Stimulated activated naive CD4-positive, alpha-beta T cell (primary cell): ENCODE data around the gene TRIB2.
A peak's percentile ranks its signal among the peaks of the same experiment; 100 is the strongest.

Source experiments
- DNase-seq, 6 experiments: peaks; one replicate each; lab custom pipeline; 2025; lab: John Stamatoyannopoulos, UW

TRIB2 gene

GRCh38 chr2:12700989-12701388 is 15.7 kb upstream of the TRIB2 start:
- no peak for DNase-seq

- no peak for DNase-seq
Observed at GRCh38 chr2:12701786-12702167, 15.0 kb upstream of the TRIB2 start.

DNA sequence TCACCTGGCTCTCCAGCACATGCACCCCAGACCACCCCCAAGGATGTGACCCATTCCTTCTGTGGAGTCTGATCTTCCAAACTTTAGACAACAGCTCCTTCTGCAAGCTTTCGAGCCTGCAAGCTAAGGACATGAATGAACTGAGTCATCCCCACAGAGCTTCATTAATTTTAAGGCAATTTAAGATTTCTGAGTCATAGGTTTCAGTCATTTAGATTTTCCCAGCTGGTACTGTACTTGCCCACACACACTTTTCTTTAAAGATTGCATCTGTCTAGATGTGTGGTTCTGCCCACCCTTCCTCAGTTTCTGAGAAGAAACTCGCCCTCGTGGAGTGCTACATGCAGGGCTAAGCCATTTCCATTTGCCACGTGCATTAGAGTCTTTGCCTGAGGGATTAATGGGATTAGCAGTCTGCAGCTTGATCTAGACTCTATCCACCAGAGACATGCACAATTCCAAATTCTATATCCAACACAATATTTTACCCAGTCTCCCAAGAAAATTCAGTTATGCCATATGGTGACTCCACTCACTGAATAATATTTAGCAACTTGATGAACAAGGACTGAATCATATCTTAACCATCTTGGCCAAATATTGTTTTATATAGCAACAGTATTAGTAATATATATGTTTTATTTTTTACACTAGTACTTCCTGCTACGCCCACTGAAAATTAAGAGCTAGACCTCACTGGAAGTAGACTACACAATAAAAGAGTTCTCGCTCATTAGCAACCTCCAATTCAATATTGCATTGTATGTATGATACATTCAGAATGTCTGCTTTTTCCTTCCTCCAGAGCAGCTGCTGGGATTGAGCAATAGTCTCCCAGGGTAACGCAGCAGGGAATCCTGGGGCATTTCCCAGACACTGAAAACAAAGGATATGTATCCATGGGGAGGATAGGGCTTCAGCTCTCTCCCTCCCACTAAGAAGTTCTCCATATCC is 14.3 kb upstream of the TRIB2 start:
- DNase-seq = no peak

DNA sequence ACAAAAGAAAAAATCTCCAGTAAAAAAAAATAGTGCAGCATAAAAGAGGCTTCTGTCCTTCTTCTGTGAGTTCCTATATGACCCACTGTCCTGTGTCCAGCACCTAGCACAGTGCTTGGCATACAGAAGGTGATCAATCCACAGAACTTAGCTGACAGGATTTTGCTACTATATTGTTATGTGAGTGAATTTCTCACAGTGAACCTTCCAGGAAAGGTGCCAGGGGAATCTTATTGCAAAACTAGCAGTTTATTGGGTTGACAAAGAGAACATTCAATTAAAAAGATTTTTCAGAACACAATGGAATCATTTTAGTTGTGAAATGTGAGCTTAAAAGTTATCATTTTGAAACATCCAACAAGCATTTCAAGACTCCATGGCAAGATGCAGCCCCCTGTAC is 12.4 kb upstream of the TRIB2 start:
- DNase-seq = no peak

DNA sequence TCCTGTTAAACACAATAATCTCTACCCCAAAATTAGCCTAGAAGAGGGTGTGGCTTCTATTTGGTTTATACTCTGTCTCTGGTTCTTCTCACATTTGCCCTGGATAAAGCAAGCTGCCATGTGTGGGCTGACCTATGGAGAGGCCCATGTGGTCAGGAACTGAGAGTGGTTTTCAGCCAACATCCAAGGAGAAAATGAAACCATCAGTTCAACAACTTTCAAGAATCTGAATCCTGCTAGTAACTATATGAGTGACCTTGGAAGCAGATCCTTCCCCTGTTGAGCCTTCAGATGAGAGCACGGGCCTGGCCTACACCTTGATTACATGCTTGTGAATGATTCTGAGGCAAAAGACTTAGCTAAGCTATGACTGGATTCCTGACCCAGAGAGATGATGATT is 11.5 kb upstream of the TRIB2 start:
- DNase-seq = no peak

DNA sequence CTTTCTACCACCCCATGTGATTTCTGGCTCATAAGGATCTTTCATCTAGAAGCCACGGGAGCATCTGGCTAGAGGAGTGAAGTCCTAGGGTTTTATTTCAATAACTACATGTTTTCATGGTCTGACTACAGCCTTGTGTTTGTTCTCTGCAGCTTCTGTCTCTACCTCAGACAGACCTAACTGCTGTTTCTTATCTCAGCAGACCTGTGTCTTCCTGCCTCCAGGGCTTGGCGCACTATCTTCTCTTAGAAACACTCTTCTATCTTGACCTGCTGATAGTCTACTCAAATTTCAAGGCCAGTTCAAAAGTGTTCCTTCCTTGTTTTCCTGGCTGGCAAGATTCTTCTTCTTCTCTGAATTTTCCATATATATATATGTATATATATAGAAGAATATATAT is 11.0 kb upstream of the TRIB2 start:
- DNase-seq = no peak

- no peak for DNase-seq
Observed at GRCh38 chr2:12708508-12709206, 8.1 kb upstream of the TRIB2 start.

GRCh38 chr2:12709207-12709522 is 7.6 kb upstream of the TRIB2 start:
- peak in 3 of 6 experiments; percentile 59 to 73 (median 63) for DNase-seq

DNA sequence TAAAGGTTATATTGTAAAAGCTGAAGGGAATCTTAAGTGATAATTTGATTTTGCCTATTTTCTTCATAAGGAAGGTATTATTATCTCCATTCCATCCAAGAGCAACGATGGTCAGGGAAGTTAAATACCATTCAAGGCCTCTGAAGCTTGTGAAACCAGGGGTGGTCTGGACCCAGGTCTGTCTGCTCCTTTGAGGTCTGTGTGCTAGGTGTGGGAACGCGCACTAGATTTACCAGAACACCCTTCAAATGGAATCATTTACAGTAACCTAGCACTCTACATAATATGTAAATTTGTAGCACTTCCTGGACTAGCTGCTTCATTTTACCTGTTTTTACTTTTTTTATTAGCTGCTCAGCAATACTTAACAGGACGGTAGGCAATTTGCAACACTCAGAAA is 6.4 kb upstream of the TRIB2 start:
- no peak for DNase-seq

GRCh38 chr2:12711339-12711738 is 5.4 kb upstream of the TRIB2 start:
- no peak for DNase-seq

DNA sequence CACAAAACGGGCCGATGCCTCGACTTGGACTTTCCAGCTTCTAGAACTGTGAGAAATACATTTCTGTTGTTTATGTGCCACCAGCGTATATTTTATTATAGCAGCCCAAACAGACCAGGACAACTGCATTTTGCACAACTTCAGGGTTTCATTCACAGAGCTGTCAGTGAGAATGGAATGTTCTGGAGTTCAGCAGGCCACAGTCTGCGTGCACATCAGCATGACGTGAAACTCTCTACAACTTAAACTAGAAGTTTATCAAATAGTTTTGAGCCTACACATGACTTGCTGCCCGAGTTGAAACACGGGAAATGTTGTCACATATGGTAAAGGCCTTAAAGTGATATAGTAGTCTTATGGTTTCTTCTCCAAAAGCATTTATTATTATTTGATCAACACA is 3.9 kb upstream of the TRIB2 start:
- no peak for DNase-seq

- no peak for DNase-seq
Observed at GRCh38 chr2:12714391-12715221, 2.1 kb upstream of the TRIB2 start.

GRCh38 chr2:12715258-12716031 is 1.3 kb upstream of the TRIB2 start:
- no peak for DNase-seq

- DNase-seq = peak; percentile 66 to 87 (median 74)
Observed at GRCh38 chr2:12716032-12716281, 779 bp upstream of the TRIB2 start.

- peak; percentile 60 to 81 (median 69) for DNase-seq
Observed at GRCh38 chr2:12717191-12718014, 667 bp downstream of the TRIB2 start.

DNA sequence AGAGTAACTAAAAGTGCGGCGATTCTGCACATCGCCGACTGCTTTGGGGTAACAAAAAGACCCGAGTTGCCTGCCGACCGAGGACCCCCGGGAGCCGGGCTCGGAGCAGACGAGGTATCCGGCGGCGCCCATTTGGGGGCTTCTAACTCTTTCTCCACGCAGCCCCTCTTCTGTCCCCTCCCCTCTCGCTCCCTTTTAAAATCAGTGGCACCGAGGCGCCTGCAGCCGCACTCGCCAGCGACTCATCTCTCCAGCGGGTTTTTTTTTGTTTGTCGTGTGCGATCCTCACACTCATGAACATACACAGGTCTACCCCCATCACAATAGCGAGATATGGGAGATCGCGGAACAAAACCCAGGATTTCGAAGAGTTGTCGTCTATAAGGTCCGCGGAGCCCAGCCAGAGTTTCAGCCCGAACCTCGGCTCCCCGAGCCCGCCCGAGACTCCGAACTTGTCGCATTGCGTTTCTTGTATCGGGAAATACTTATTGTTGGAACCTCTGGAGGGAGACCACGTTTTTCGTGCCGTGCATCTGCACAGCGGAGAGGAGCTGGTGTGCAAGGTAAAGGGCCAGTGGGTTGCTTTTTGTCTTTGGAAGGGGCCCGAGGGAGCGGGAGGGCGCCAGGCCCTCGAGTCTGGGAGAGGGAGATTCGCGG is 1.4 kb downstream of the TRIB2 start:
- DNase-seq = peak; percentile 8 to 68 (median 28)

DNA sequence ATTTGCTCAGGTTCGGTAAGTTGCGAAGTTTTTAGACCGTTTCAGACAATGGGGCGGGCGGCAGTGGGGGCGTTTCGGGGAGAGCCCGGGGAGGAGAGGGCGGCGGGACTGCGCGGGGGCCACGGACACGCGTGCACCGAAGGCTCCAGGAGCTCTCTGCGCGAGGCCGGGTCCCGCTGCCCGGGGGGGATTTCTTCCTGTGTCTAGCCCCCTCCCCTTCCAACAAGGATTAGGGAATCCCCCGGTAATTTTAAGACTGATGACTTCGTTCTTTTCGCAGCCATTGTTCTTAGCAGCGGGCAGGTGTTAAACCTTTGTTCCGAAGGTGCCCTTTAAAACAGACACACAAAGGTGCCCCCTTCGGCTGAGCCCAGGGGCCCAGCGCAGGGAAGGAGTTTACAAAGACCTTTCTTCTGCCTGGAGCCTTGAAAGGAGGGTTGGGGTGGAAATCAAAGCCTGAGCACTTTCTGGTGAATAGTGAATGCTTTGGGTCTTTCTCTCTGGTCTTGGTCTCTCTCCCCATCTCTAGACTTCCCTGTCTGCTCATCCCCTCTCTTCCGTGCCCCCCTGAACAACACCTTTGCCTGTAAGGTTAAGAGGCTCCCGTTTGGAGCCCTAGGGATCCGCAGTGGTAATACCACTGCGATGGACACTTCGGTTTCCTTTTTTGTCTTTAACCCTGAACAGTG is 2.1 kb downstream of the TRIB2 start:
- DNase-seq = peak in 5 of 6 experiments; percentile 8 to 44 (median 19)

- DNase-seq = no peak
Observed at GRCh38 chr2:12719400-12720277, 2.9 kb downstream of the TRIB2 start.

DNA sequence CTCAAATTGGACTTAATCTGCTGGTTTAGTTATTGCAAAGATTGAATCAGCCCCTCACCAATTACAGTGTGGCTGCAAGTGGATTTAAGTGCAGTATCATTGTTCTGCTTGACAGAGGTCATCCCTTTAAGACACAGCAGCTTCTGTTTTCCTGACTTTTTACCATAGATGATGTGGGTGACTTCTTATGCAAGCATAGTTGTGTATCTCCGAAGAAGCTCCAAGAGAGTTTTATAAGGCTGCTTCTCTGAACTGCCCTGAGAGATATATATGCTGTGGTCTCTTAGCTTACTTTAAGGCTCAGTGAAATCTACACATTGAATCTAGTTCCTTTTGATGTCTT is 3.5 kb downstream of the TRIB2 start:
- no peak for DNase-seq
